ENCODE data around the gene COPG1. TPM values are rescaled to one million over a fixed set of nuclear protein-coding genes. Genes with fewer than 3 reads are reported as not detected.
A peak's percentile ranks its signal among the peaks of the same experiment; 100 is the strongest.

Gene COPG1
- total RNA-seq, 1 experiment from 2014 or later = 124 TPM

- peaks cover 32% of the 10 kb centered on the region for H3K79me2 ChIP-seq (ENCODE audit: low read length)
- ATAC-seq (peak; percentile 37), DNase-seq (peak; percentile 60)
- H3K9ac ChIP-seq (ENCODE audit: low read length) = peak overlapping the region; percentile 94
- H3K9me2 ChIP-seq (replicated peaks; ENCODE audit: low read length) = no peaks in the 10 kb centered on the region
- no peak for TF ChIP-seq EZH2phosphoT487 (IDR thresholded peaks at IDR 0.05; ENCODE audit: borderline replicate concordance, low read length)
- TF ChIP-seq, protein P1, sequence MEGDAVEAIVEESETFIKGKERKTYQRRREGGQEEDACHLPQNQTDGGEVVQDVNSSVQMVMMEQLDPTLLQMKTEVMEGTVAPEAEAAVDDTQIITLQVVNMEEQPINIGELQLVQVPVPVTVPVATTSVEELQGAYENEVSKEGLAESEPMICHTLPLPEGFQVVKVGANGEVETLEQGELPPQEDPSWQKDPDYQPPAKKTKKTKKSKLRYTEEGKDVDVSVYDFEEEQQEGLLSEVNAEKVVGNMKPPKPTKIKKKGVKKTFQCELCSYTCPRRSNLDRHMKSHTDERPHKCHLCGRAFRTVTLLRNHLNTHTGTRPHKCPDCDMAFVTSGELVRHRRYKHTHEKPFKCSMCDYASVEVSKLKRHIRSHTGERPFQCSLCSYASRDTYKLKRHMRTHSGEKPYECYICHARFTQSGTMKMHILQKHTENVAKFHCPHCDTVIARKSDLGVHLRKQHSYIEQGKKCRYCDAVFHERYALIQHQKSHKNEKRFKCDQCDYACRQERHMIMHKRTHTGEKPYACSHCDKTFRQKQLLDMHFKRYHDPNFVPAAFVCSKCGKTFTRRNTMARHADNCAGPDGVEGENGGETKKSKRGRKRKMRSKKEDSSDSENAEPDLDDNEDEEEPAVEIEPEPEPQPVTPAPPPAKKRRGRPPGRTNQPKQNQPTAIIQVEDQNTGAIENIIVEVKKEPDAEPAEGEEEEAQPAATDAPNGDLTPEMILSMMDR (conservative IDR thresholded peaks at IDR 0.05; ENCODE audit: low read depth, low read length) = no peak
- TF ChIP-seq EZH2 (IDR thresholded peaks at IDR 0.05; ENCODE audit: low read length, unreplicated experiment) = no peak
- H4K20me1 ChIP-seq (ENCODE audit: low read length) = no peaks in the 10 kb centered on the region
- BruUV-seq (replicated peaks) = no TSS peak
- H3K27ac ChIP-seq (ENCODE audit: low read length) = peak overlapping the region; percentile 79
- H3K4me2 ChIP-seq (ENCODE audit: low read length) = peak overlapping the region; percentile 100
- peak overlapping the region; percentile 82 for H2AFZ ChIP-seq (ENCODE audit: low read length)
- H3K4me3 ChIP-seq (ENCODE audit: low read length) = peak overlapping the region; percentile 99
- POLR2A ChIA-PET (ENCODE audit: unreplicated experiment) = no interaction called here
- H3F3A ChIP-seq (ENCODE audit: low read length, unreplicated experiment) = no peaks in the 10 kb centered on the region
- peaks cover 8% of the 10 kb centered on the region; the same call in 1 of the 2 replicates for H3K36me3 ChIP-seq (ENCODE audit: low read depth, low read length)
- no peaks in the 10 kb centered on the region for H3K27me3 ChIP-seq (ENCODE audit: low read length)
- intact Hi-C loops (cut with micrococcal nuclease) = loop anchor here (5.0 kb wide), 1 partner anchor 33 kb away; no protein-coding TSS in a partner anchor
- peaks cover 25% of the 10 kb centered on the region for H3K4me1 ChIP-seq (ENCODE audit: insufficient read depth, low read length)
- CTCF ChIA-PET = interaction anchor here (0.6 kb wide), 1 partner anchor 157 kb away, joined by 6 read pairs; the partner anchor contains the start of gene RAB43
- H3K9me3 ChIP-seq (ENCODE audit: low read length) = no peaks in the 10 kb centered on the region
Measured at GRCh38 chr3:129278966-129279906, 29.8 kb downstream of the COPG1 start.

DNA sequence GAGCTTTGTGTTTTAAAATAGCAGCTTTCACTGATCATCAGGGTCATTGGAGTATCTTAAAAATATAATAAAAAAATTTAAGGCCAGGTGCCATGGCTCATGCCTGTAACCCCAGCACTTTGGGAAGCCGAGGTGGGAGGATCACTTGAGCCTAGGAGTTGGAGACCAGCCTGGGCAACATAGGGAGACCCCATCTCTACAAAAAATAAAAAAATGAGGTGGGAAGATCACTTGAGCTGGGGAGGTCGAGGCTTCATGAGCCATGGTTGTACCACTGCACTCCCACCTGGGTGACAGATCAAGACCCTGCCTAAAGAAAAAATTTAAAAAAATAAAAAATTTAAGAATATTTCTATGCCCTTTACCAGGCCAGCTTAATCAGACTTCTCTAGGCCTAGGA, 30.8 kb downstream of the COPG1 start:
- no TSS peak for BruUV-seq (replicated peaks)
- CTCF ChIA-PET = interaction anchor here (0.6 kb wide), 1 partner anchor 158 kb away, joined by 6 read pairs; the partner anchor contains the start of gene RAB43
- no peak overlapping the region for H3K27ac ChIP-seq (ENCODE audit: low read length)
- H3K9ac ChIP-seq (ENCODE audit: low read length) = peak overlapping the region; percentile 94
- H4K20me1 ChIP-seq (ENCODE audit: low read length) = no peaks in the 10 kb centered on the region
- peaks cover 33% of the 10 kb centered on the region for H3K79me2 ChIP-seq (ENCODE audit: low read length)
- TF ChIP-seq EZH2 (IDR thresholded peaks at IDR 0.05; ENCODE audit: low read length, unreplicated experiment) (no peak), EZH2phosphoT487 (IDR thresholded peaks at IDR 0.05; ENCODE audit: borderline replicate concordance, low read length) (no peak)
- TF ChIP-seq, protein P1 (conservative IDR thresholded peaks at IDR 0.05; ENCODE audit: low read depth, low read length) = no peak
- POLR2A ChIA-PET (ENCODE audit: unreplicated experiment) = no interaction called here
- no peak for DNase-seq
- no peaks in the 10 kb centered on the region for H3K9me3 ChIP-seq (ENCODE audit: low read length)
- H3K36me3 ChIP-seq (ENCODE audit: low read depth, low read length) = peaks cover 1% of the 10 kb centered on the region; the same call in 1 of the 2 replicates
- no peaks in the 10 kb centered on the region for H3K27me3 ChIP-seq (ENCODE audit: low read length)
- H3K9me2 ChIP-seq (replicated peaks; ENCODE audit: low read length) = no peaks in the 10 kb centered on the region
- peak overlapping the region; percentile 99 for H3K4me3 ChIP-seq (ENCODE audit: low read length)
- no peak for ATAC-seq
- peak overlapping the region; percentile 100 for H3K4me2 ChIP-seq (ENCODE audit: low read length)
- peaks cover 25% of the 10 kb centered on the region for H3K4me1 ChIP-seq (ENCODE audit: insufficient read depth, low read length)
- intact Hi-C loops (cut with micrococcal nuclease) = no loop called here
- no peak overlapping the region for H2AFZ ChIP-seq (ENCODE audit: low read length)
- H3F3A ChIP-seq (ENCODE audit: low read length, unreplicated experiment) = no peaks in the 10 kb centered on the region
